Astrocyte (in vitro differentiated cells and primary cell): ENCODE data around the gene PDE6G. TPM values are rescaled to one million over a fixed set of nuclear protein-coding genes. Genes with fewer than 3 reads are reported as not detected.

ENCODE experiments used
- DNase-seq: peaks from one replicate; pipeline ENCODE4 v3.0.0-alpha.2; 2010; ENCODE audit warnings: low read depth
- FAIRE-seq: peaks from 2 replicates; lab custom pipeline; 2011; peaks lifted over from hg19 to GRCh38; lab: Jason Lieb, UNC
- H2AFZ ChIP-seq: 2 replicates; pipeline ENCODE4 v1.6.0; 2012; ENCODE audit warnings: low read depth, low read length, inconsistent platforms
- H3K27ac ChIP-seq: 2 replicates; pipeline ENCODE4 v1.5.1; 2011; ENCODE audit warnings: low read depth, low read length, inconsistent platforms
- H3K27me3 ChIP-seq: 2 replicates; pipeline ENCODE4 v1.6.0; 2011; ENCODE audit warnings: low read length, inconsistent platforms; ENCODE audit not compliant: insufficient read depth
- H3K36me3 ChIP-seq: 2 replicates; pipeline ENCODE4 v1.5.1; 2011; ENCODE audit warnings: low read length, inconsistent platforms; ENCODE audit not compliant: insufficient read depth
- H3K4me1 ChIP-seq: 2 replicates; pipeline ENCODE4 v1.5.1; 2011; ENCODE audit warnings: low read length, inconsistent platforms; ENCODE audit not compliant: insufficient read depth
- H3K4me2 ChIP-seq: 2 replicates; pipeline ENCODE4 v1.6.0; 2012; ENCODE audit warnings: low read length, inconsistent platforms
- H3K4me3 ChIP-seq: 2 replicates; pipeline ENCODE4 v1.5.1; 2011; ENCODE audit warnings: low read depth, mild to moderate bottlenecking, low read length, inconsistent platforms; ENCODE audit not compliant: insufficient read depth
- H3K79me2 ChIP-seq: 2 replicates; pipeline ENCODE4 v1.6.0; 2012; ENCODE audit warnings: mild to moderate bottlenecking, low read length, inconsistent platforms; ENCODE audit not compliant: insufficient read depth
- H3K9ac ChIP-seq: 2 replicates; pipeline ENCODE4 v1.6.0; 2012; ENCODE audit warnings: mild to moderate bottlenecking, low read length, inconsistent platforms
- H3K9me3 ChIP-seq: 2 replicates; pipeline ENCODE4 v1.5.1; 2012; ENCODE audit warnings: low read depth, mild to moderate bottlenecking, low read length, inconsistent platforms; ENCODE audit not compliant: insufficient read depth
- H4K20me1 ChIP-seq: 2 replicates; pipeline ENCODE4 v1.6.0; 2012; ENCODE audit warnings: low read length, inconsistent platforms; ENCODE audit not compliant: insufficient read depth
- H3K27ac Mint-ChIP-seq: one replicate; pipeline ENCODE4 v1.8.0; 2021; ENCODE audit warnings: mild to moderate bottlenecking, mixed read lengths; ENCODE audit not compliant: unreplicated experiment
- H3K27me3 Mint-ChIP-seq: one replicate; pipeline ENCODE4 v1.8.0; 2021; ENCODE audit warnings: low read depth, mixed read lengths; ENCODE audit not compliant: unreplicated experiment
- H3K36me3 Mint-ChIP-seq: one replicate; pipeline ENCODE4 v1.8.0; 2021; ENCODE audit warnings: low read depth, mixed read lengths; ENCODE audit not compliant: unreplicated experiment
- H3K4me1 Mint-ChIP-seq: one replicate; pipeline ENCODE4 v1.8.0; 2021; ENCODE audit warnings: low read depth, mixed read lengths; ENCODE audit not compliant: unreplicated experiment
- H3K4me3 Mint-ChIP-seq: one replicate; pipeline ENCODE4 v1.8.0; 2021; ENCODE audit warnings: mild to moderate bottlenecking, moderate library complexity, mixed read lengths; ENCODE audit not compliant: unreplicated experiment
- H3K9me3 Mint-ChIP-seq: one replicate; pipeline ENCODE4 v1.8.0; 2021; ENCODE audit warnings: mild to moderate bottlenecking, mixed read lengths; ENCODE audit not compliant: unreplicated experiment
- CTCF ChIP-seq: IDR thresholded peaks from 2 replicates; pipeline ENCODE4 v1.5.1; 2011; ENCODE audit warnings: low read depth, mild to moderate bottlenecking, inconsistent platforms, low read length, moderate library complexity; ENCODE audit not compliant: insufficient read depth
- EZH2 ChIP-seq: IDR thresholded peaks from 2 replicates; pipeline ENCODE4 v1.6.1; 2012; ENCODE audit warnings: mild to moderate bottlenecking, low read length, inconsistent platforms; ENCODE audit not compliant: insufficient read depth
- total RNA-seq: library from RNA; stranded (reverse); gene quantifications from 2 replicates; pipeline ENCODE4 v1.2.1, GENCODE V29; 2021

PDE6G gene
- total RNA-seq, 1 donor from 2014 or later, result not detected

GRCh38 chr17:81648013-81648706 is 8.2 kb downstream of the PDE6G start:
- Histone ChIP-seq H3K9me3 (peaks cover 7% of the 10 kb centered on the region), H3K4me1 (peaks cover 8% of the 10 kb centered on the region), H3K36me3 (no peaks in the 10 kb centered on the region), H3K9ac (no peak overlapping the region), H3K4me2 (peak overlapping the region; percentile 39), H2AFZ (peak overlapping the region; percentile 18), H3K4me3 (no peak overlapping the region), H3K27ac (no peak overlapping the region), H3K27me3 (peaks cover 20% of the 10 kb centered on the region), H3K79me2 (no peaks in the 10 kb centered on the region), H4K20me1 (no peaks in the 10 kb centered on the region)
- H3K36me3 Mint-ChIP-seq, result peaks cover 2% of the 10 kb centered on the region
- FAIRE-seq (no peak), DNase-seq (no peak)
- peaks cover 4% of the 10 kb centered on the region for H3K9me3 Mint-ChIP-seq
- no peak overlapping the region for H3K4me3 Mint-ChIP-seq
- H3K4me1 Mint-ChIP-seq, result no peaks in the 10 kb centered on the region
- no peak for TF ChIP-seq CTCF
- peak; percentile 95 for TF ChIP-seq EZH2
- peaks cover 18% of the 10 kb centered on the region for H3K27me3 Mint-ChIP-seq
- H3K27ac Mint-ChIP-seq, result no peak overlapping the region

- Mint-ChIP-seq H3K36me3 (peaks cover 2% of the 10 kb centered on the region), H3K27me3 (peaks cover 18% of the 10 kb centered on the region), H3K4me1 (no peaks in the 10 kb centered on the region), H3K4me3 (no peak overlapping the region), H3K27ac (no peak overlapping the region), H3K9me3 (peaks cover 4% of the 10 kb centered on the region)
- no peak for FAIRE-seq
- H3K4me2 ChIP-seq, result peak overlapping the region; percentile 39
- no peaks in the 10 kb centered on the region for H4K20me1 ChIP-seq
- peaks cover 8% of the 10 kb centered on the region for H3K4me1 ChIP-seq
- no peaks in the 10 kb centered on the region for H3K36me3 ChIP-seq
- peak overlapping the region; percentile 18 for H2AFZ ChIP-seq
- peaks cover 7% of the 10 kb centered on the region for H3K9me3 ChIP-seq
- no peak overlapping the region for H3K4me3 ChIP-seq
- no peaks in the 10 kb centered on the region for H3K79me2 ChIP-seq
- H3K27ac ChIP-seq, result no peak overlapping the region
- no peak for DNase-seq
- TF ChIP-seq EZH2, result no peak
- no peak for TF ChIP-seq CTCF
- peaks cover 20% of the 10 kb centered on the region for H3K27me3 ChIP-seq
- H3K9ac ChIP-seq, result no peak overlapping the region
These were observed 8.7 kb downstream of the PDE6G start for GRCh38 chr17:81647640-81648012.
